OCI-LY1 (cell line): ENCODE data around the gene CFAP46.

Experiments used
- H2AFZ ChIP-seq: fragments of 200-600 bp; sonication (generic), shearing (Covaris generic); 2 replicates; pipeline ENCODE4 v1.6.0; 2014; ENCODE audit warnings: antibody characterized with exemption, mild to moderate bottlenecking, low read length
- H3F3A ChIP-seq: fragments of 200-600 bp; sonication (generic), shearing (Covaris generic); 2 replicates; pipeline ENCODE4 v1.6.0; 2014; ENCODE audit warnings: mild to moderate bottlenecking, antibody characterized with exemption, low read length, moderate library complexity; ENCODE audit not compliant: insufficient read depth
- H3K27ac ChIP-seq: fragments of 200-600 bp; sonication (generic); 2 replicates; pipeline ENCODE4 v1.5.1; 2014; ENCODE audit warnings: low read length, mixed run types, mild to moderate bottlenecking, low read depth; ENCODE audit not compliant: poor library complexity, severe bottlenecking
- H3K27me3 ChIP-seq: fragments of 200-600 bp; sonication (generic); 2 replicates; pipeline ENCODE4 v1.6.0; 2014; ENCODE audit warnings: antibody characterized with exemption, mild to moderate bottlenecking, low read length, moderate library complexity; ENCODE audit not compliant: insufficient read depth
- H3K36me3 ChIP-seq: fragments of 200-600 bp; sonication (generic); 2 replicates; pipeline ENCODE4 v1.6.1; 2014; ENCODE audit warnings: mild to moderate bottlenecking, antibody characterized with exemption, low read length, moderate library complexity, mixed read lengths; ENCODE audit not compliant: insufficient read depth
- H3K4me1 ChIP-seq: fragments of 200-600 bp; sonication (generic); 2 replicates; pipeline ENCODE4 v1.5.1; 2014; ENCODE audit warnings: mild to moderate bottlenecking, low read length, moderate library complexity; ENCODE audit not compliant: insufficient read depth, severe bottlenecking
- H3K4me2 ChIP-seq: fragments of 200-600 bp; sonication (generic), shearing (Covaris generic); 2 replicates; pipeline ENCODE4 v1.6.1; 2014; ENCODE audit warnings: low read length
- H3K4me3 ChIP-seq: fragments of 200-600 bp; sonication (generic); 2 replicates; pipeline ENCODE4 v1.5.1; 2014; ENCODE audit warnings: low read length, low read depth, mild to moderate bottlenecking, mixed read lengths; ENCODE audit not compliant: poor library complexity, severe bottlenecking
- H3K79me2 ChIP-seq: fragments of 200-600 bp; shearing (Covaris generic); 2 replicates; pipeline ENCODE4 v1.6.1; 2016; ENCODE audit warnings: mixed run types, low read length, mixed read lengths; ENCODE audit not compliant: insufficient read depth
- H3K9ac ChIP-seq: fragments of 200-600 bp; sonication (generic), shearing (Covaris generic); 2 replicates; pipeline ENCODE4 v1.6.1; 2014; ENCODE audit warnings: mild to moderate bottlenecking, low read length, mixed read lengths
- H3K9me2 ChIP-seq: fragments of 200-600 bp; sonication (generic), shearing (Covaris generic); 2 replicates; pipeline ENCODE4 v1.6.1; 2014; ENCODE audit warnings: low read depth, mild to moderate bottlenecking, low read length, mixed read lengths
- H3K9me3 ChIP-seq: fragments of 200-600 bp; shearing (Covaris generic); 2 replicates; pipeline ENCODE4 v1.6.1; 2014; ENCODE audit warnings: low read length, mixed read lengths
- H4K20me1 ChIP-seq: fragments of 200-600 bp; sonication (generic), shearing (Covaris generic); 2 replicates; pipeline ENCODE4 v1.6.0; 2016; ENCODE audit warnings: mild to moderate bottlenecking, low read length; ENCODE audit not compliant: insufficient read depth
- EZH2 ChIP-seq: fragments of 200-600 bp; sonication (generic), shearing (Covaris generic); IDR thresholded peaks from 2 replicates; pipeline ENCODE4 v1.8.0; 2017; ENCODE audit warnings: borderline replicate concordance, mixed run types, mild to moderate bottlenecking, antibody characterized with exemption, low read length, moderate library complexity, mixed read lengths
- TF ChIP-seq, protein P1 (sequence below): fragments of 200-600 bp; sonication (generic), shearing (Covaris generic); IDR thresholded peaks from 2 replicates; pipeline ENCODE4 v1.5.1; 2017; ENCODE audit warnings: mild to moderate bottlenecking, antibody characterized with exemption, low read length, moderate library complexity, mixed read lengths

Gene CFAP46

GRCh38 chr10:132762267-132762666 lies 180.1 kb downstream of the CFAP46 start:
- H3K9me3 ChIP-seq, result no peaks in the 10 kb centered on the region
- no peaks in the 10 kb centered on the region for H3K79me2 ChIP-seq
- H3K27ac ChIP-seq, result no peak overlapping the region
- no peak overlapping the region for H2AFZ ChIP-seq
- H3K27me3 ChIP-seq, result no peaks in the 10 kb centered on the region
- no peaks in the 10 kb centered on the region for H3K4me1 ChIP-seq
- H3K4me2 ChIP-seq, result no peak overlapping the region
- no peak overlapping the region for H3K4me3 ChIP-seq
- TF ChIP-seq EZH2, result no peak
- TF ChIP-seq, protein P1, sequence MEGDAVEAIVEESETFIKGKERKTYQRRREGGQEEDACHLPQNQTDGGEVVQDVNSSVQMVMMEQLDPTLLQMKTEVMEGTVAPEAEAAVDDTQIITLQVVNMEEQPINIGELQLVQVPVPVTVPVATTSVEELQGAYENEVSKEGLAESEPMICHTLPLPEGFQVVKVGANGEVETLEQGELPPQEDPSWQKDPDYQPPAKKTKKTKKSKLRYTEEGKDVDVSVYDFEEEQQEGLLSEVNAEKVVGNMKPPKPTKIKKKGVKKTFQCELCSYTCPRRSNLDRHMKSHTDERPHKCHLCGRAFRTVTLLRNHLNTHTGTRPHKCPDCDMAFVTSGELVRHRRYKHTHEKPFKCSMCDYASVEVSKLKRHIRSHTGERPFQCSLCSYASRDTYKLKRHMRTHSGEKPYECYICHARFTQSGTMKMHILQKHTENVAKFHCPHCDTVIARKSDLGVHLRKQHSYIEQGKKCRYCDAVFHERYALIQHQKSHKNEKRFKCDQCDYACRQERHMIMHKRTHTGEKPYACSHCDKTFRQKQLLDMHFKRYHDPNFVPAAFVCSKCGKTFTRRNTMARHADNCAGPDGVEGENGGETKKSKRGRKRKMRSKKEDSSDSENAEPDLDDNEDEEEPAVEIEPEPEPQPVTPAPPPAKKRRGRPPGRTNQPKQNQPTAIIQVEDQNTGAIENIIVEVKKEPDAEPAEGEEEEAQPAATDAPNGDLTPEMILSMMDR, result no peak
- H4K20me1 ChIP-seq, result no peaks in the 10 kb centered on the region
- no peaks in the 10 kb centered on the region for H3K9me2 ChIP-seq
- H3K9ac ChIP-seq, result no peak overlapping the region
- H3F3A ChIP-seq, result no peaks in the 10 kb centered on the region
- no peaks in the 10 kb centered on the region for H3K36me3 ChIP-seq

GRCh38 chr10:132761395-132762060 lies 180.8 kb downstream of the CFAP46 start:
- H3K9ac ChIP-seq, result no peak overlapping the region
- no peak overlapping the region for H3K27ac ChIP-seq
- no peaks in the 10 kb centered on the region for H3K4me1 ChIP-seq
- no peak overlapping the region for H3K4me2 ChIP-seq
- H3K9me2 ChIP-seq, result no peaks in the 10 kb centered on the region
- TF ChIP-seq EZH2, result no peak
- TF ChIP-seq, protein P1, result no peak
- H3K79me2 ChIP-seq, result no peaks in the 10 kb centered on the region
- H2AFZ ChIP-seq, result no peak overlapping the region
- H3K4me3 ChIP-seq, result no peak overlapping the region
- no peaks in the 10 kb centered on the region for H3K36me3 ChIP-seq
- no peaks in the 10 kb centered on the region for H3K27me3 ChIP-seq
- no peaks in the 10 kb centered on the region for H3K9me3 ChIP-seq
- no peaks in the 10 kb centered on the region for H3F3A ChIP-seq
- no peaks in the 10 kb centered on the region for H4K20me1 ChIP-seq

- H3K27me3 ChIP-seq, result no peaks in the 10 kb centered on the region
- no peaks in the 10 kb centered on the region for H4K20me1 ChIP-seq
- no peak overlapping the region for H3K4me2 ChIP-seq
- H3K9ac ChIP-seq, result no peak overlapping the region
- no peak overlapping the region for H2AFZ ChIP-seq
- no peaks in the 10 kb centered on the region for H3K4me1 ChIP-seq
- no peak for TF ChIP-seq EZH2
- TF ChIP-seq, protein P1, result no peak
- H3K9me3 ChIP-seq, result no peaks in the 10 kb centered on the region
- no peaks in the 10 kb centered on the region for H3K79me2 ChIP-seq
- no peaks in the 10 kb centered on the region for H3K9me2 ChIP-seq
- H3K4me3 ChIP-seq, result no peak overlapping the region
- no peaks in the 10 kb centered on the region for H3F3A ChIP-seq
- no peak overlapping the region for H3K27ac ChIP-seq
- H3K36me3 ChIP-seq, result no peaks in the 10 kb centered on the region
Measured at GRCh38 chr10:132758865-132759264, 183.5 kb downstream of the CFAP46 start.
